GM19099 (cell line): ENCODE results near the gene NIPA2.

Experiments used
- POLR2A ChIP-seq: IDR thresholded peaks from 3 replicates; pipeline ENCODE4 v1.6.1; 2011; ENCODE audit warnings: low read depth; ENCODE audit not compliant: insufficient read length; ENCODE audit errors: extremely low read depth

Gene NIPA2

DNA sequence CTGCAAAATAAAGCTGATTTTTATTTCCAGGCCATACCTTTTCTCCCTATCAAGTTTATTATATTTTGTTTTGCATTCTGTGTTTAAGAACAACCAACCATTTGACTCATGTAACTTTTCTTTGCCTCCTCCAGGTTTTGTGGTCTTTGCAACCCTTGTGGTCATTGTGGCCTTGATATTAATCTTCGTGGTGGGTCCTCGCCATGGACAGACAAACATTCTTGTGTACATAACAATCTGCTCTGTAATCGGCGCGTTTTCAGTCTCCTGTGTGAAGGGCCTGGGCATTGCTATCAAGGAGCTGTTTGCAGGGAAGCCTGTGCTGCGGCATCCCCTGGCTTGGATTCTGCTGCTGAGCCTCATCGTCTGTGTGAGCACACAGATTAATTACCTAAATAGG lies 27.6 kb downstream of the NIPA2 start:
- TF ChIP-seq POLR2A = no peak

DNA sequence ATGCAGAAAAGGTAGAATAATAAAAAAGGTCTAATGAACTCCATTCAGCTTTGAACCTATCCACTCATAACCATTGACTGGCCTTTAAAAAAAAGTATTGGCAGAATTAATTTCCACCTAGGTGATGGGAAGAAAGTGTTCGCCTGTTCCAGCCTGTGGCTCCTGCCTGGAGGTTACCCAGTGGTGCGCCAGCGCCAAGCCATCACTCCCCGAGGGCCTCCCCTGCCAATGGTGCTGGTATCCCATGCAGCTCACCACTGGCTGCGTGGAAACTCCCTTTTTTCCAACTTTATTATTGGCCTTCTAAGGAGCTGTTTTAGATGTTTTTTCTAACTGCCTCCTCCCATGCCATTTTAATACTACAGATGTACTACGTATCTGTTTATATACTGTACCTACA lies 29.4 kb downstream of the NIPA2 start:
- no peak for TF ChIP-seq POLR2A

DNA sequence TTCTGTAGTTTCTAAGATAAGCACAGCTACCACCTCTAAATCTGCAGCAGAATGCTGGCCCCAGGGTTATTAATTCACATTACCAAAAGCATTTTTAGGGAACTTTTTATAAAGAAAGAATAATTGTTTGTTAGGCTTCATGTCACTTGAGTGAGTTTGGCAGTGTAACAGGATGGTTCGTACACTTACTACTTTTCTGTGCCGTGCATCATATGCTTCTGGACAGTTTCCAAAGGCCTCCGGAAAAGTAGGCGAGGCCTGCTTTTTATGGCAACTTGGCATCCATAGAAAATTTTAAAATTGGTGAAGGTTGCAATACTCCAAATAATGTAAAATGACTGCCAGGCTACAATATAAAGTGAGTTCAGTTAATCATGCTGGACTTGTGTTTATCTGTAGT lies 30.0 kb downstream of the NIPA2 start:
- no peak for TF ChIP-seq POLR2A

DNA sequence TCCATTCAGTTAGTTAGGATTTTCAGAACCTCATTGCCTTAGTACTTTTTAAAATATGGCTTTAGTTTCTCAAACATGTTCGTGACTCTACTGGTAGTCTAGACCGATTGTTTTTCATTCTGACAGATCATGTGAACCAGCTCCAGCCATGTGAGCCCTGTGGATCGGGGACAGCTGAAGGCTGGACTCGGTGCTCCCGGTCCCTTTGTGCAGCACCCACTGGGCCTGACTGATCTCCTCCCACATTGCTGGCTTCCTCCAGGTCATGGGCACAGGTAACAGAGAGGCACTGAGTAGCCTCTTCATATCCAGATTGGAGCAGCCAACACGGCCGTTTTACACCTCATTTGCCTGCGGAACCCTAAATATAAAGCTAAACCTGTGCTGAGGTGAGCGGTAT lies 30.5 kb downstream of the NIPA2 start:
- no peak for TF ChIP-seq POLR2A

DNA sequence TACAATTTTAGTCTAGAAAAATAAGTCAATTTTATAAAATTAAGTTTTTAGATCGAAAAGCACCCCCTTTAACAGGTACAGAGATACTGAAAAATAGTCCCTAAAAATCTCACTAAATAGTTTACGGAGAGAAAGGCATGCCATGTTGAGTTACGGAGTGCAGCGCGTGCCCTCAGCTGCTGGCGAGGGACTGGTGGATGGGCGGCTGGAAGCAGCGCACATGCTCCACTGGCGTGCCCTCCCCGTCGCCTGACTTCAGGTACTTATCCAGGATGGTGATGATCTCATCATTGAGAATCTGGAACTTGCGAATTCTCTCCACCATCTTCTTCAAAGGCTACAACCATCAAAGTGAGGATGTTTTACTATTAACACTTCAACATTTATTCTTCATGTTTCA lies 31.4 kb downstream of the NIPA2 start:
- TF ChIP-seq POLR2A = no peak

DNA sequence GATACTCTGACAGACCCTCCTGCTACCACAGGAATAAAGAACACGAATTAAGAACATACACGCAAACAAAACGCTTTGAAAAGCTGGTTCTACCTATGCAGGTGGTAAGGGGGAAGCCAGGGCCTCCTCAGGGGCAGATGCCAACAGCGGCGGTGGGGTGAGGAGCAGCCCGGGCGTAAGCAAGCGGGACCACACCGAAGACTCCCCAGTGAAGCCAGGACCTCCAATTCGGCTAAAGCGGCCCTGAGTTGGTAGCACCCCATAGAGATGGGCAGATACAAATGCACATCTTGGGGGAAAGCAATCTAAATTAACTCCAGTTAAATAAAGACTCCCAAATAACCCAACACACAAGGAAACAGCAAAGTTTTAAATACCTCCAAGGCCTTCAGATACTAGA lies 32.4 kb downstream of the NIPA2 start:
- no peak for TF ChIP-seq POLR2A

DNA sequence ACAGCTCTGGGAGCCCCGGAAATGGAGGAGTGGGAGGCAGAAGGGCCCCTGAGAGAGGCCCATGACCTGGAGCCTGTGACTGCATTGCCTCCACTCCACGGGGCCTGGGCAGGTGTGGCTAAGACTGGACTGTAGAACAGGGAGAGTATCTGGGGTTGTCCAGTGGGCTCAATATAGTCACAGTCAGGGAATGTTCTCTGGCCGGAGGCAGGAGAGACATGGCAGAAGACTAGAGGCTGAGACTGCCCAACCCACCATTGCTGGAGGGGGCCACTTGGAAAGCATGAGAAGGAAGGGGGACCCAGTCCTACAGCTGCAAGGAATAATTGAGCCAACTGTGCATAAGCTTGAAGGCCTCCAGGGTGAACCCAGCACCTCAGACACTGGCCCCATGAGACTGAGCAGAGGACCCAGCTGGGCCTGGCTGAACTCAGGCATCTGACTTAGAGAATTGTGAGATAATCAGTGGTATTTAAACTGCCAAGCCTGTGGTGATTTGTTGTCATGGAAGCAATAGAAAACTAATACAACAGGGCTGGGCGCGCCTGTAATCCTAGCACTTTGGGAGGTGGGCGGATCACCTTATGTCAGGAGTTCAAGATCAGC lies 33.1 kb downstream of the NIPA2 start:
- no peak for TF ChIP-seq POLR2A

DNA sequence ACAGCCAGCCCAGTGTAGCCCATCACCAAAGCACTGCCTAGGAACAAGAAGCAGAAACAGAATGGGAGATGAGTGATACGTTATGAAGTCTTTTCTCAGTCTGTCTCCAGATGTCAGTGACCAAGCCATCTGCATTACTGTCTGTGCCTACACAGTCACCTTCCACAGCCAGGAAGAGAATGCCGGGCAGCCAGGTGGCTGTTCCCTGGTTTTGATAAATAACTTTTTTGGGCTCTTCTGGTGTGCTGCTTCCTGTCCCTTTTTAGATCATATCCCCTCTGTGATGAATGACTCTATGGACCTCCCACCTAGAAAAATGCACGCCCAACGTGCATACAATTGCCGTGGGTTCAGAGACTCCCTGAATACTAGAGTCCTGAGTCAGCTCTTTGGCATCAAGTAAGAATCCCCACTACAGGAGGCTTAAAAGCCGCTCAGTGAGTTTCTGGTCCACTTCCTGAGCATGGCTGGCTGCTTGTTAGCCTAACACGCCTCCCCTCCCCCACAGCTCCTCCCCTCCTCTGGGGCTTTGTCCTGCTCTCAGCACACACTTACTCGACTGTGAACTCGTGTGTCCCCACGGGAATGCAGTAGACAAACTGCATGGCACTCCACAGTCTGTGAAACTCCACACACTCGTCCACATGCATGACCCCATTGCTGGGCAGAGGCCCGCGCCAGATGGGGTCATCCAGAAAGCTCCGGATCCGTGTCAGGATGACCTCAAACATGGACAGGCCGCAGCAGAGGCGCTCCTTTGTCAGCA lies 34.7 kb downstream of the NIPA2 start:
- no peak for TF ChIP-seq POLR2A

DNA sequence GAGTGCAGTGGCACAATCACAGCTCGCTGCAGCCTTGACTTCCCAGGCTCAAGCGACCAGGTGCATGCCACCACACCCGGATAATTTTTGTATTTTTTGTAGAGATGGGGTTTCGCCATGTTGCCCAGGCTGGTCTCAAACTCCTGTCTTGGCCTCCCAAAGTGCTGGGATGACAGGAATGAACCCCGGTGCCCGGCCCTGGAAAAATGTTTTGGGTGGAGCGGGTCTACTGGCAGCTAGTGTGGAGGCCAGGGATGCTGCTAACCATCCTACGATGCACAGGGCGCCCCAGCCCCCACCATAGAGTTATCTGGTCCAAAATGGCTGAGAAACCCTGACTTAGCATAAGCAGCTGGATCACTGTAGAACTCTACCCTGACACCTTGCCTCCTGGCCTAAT lies 35.4 kb downstream of the NIPA2 start:
- TF ChIP-seq POLR2A = no peak

DNA sequence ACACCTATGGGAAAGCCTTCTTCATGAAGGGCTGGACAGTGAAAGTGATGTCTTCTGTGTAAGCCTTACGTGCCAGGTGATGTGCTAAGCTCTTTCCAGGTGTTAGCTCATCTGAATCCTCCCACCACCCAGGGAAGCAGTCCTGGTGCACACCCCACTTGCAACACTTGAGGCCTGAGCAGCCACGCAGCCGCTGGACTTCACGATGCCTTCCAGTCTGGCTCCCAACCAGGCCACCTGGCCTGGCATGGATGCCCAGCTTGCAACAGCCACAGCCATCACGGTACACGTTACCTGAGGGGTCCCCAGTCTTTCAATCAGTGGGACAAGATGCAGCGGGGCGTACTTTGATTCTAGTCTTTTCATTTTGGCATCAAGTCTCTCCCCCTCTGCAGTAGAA lies 35.8 kb downstream of the NIPA2 start:
- TF ChIP-seq POLR2A = no peak

DNA sequence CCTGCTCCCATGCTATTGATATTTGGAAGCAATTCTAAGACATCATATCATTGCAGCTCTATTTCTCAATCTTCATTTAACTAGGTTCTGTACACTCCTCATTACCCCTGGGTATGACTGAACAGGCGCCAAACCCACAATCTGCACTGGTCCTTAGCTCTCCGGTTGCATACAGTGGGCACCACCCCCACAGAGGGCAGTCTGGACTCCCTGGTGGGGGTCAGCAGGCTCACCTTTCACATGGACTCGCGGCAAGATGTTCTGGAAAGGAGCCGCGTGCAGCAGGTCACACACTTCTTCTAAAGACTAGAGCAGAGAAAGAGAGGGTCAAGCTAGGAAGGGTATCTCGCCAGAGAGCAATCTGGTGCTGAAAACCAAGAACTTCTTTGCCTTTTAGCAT lies 36.5 kb downstream of the NIPA2 start:
- TF ChIP-seq POLR2A = no peak

DNA sequence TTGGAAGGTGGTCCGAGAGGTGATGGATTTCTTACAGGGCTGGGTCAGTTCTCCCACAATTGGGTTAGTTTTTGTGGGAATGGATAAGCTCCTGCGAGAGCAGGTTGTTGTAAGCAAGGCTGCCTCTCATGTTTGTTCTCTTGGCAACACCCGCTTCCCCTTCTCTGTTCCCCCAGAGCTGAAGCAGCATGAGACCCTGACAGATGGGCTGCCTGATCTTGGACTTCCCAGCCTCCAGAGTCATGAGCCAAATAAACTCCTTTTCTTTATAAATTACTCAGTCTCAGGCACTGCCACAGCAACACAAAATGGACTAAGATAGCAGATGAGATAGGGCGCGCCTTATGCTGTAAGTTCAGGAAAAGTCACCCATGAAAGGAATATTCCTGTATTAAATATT lies 38.7 kb downstream of the NIPA2 start:
- TF ChIP-seq POLR2A = no peak

DNA sequence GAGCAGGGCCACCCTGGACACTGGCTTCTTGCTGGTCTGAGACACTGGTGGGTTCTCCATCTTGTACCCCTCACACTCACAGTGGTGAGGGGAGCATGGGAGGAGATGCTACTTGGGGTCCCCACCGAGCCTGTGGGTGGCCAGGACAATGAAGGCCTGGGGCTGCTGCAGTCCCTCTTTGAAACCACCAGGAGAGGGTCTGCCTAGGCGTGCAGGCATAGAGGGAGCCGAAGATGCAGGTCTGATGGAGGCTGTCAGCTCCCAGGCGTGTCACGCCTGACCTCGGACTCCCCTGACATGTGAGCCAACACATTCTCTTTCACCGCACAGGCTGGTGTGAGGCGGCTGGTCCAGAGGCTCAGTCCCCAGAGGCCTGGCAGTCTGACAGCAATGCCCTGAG lies 39.1 kb downstream of the NIPA2 start:
- TF ChIP-seq POLR2A = no peak

DNA sequence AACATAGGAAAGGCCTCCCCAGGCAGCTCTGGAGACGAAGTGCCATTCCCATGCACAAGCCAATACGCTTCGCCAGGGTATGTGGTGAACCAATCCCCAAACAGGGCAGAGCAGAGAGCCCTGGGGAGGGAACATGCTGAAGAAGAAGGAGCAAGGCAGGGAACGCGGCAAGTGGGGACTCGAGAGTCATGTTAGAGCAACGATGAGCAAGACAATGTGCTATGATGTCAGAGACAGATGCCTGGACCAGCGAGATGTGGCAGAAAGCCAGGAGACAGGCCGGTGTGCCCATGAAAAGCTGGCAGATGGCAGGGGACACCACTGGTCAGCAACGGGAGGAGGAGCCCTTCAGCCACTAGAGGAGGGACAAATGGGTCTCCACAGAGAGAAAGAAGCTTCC lies 39.6 kb downstream of the NIPA2 start:
- TF ChIP-seq POLR2A = no peak

DNA sequence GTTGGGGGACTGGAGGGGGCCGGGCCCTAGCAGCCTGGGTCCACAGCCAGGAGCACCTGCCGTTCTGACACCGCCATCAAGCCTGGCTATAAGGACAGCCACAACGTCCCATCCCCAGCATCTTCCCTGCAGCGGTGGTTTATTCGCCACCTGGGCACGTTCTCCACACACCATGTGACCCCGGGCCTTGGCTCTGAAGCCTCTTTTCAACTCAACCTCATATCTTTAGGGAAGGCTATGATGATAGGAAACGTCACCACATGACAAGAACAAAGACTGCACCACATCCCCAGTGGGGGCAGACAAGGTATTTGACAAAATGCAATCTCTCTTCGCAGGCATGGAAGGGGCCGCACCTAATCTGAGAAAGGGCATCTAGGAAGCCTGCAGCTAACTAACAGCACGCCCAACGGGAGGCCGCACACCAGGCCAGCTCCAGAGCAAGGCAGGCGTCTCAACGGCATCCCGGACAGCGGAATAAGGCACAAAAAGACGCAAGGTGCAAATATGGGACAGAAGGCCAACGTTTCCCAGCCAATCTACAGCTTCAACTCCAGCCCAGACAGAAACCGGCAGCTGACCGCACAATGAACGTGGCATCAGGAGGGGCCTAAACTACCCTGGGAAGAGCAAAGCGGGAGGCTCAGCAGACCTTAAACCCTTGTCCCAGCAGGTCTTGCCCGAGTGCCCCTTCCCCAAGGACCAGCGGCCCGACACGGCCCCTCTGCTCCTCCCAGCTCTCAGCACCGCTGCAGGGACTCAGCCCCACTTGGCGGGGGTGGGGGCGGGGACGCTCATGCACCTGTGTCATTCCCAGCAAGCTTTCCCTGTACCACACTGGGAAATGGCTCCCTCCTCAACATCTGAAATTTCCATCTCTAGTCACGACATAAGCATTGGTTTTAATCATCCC lies 41.9 kb downstream of the NIPA2 start:
- TF ChIP-seq POLR2A = no peak
